IPS-NIHi7 (cell line): ENCODE data around the gene GALNS.

Source experiments
- DNase-seq: peaks from one replicate; pipeline ENCODE4 v3.0.0; 2012; ENCODE audit warnings: mixed read lengths; ENCODE audit errors: extremely low spot score

Gene GALNS

GRCh38 chr16:88875703-88876234 lies 19.0 kb upstream of the GALNS start:
- DNase-seq = no peak

DNA sequence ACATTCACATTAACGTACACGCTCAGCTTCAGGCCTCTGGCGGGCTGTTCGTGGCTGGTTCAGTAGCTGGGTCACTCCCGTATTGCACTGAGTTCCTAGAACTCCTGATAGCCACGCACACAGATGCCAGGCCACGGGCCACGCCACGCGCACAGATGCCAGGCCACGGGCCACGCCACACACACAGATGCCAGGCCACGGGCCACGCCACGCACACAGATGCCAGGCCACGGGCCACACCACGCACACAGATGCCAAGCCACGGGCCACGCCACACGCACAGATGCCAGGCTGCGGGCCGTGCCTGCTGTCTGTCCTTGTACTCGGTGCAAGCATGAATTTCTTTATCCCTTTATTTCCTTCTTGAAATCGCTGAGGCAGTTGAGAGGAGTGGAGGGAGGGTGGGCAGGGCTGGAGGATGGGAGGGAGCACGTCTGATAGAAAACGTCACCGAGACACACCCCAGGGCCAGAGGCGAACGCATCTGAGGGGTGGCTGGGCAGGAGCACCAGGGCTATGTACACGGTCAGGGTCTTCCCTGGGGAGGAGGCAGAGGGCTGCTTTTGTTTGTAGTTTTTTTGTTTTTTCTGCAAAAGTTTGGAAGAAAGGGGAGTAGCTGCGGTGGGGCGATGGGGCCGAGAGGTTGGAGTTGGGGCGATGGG lies 18.3 kb upstream of the GALNS start:
- DNase-seq = no peak

DNA sequence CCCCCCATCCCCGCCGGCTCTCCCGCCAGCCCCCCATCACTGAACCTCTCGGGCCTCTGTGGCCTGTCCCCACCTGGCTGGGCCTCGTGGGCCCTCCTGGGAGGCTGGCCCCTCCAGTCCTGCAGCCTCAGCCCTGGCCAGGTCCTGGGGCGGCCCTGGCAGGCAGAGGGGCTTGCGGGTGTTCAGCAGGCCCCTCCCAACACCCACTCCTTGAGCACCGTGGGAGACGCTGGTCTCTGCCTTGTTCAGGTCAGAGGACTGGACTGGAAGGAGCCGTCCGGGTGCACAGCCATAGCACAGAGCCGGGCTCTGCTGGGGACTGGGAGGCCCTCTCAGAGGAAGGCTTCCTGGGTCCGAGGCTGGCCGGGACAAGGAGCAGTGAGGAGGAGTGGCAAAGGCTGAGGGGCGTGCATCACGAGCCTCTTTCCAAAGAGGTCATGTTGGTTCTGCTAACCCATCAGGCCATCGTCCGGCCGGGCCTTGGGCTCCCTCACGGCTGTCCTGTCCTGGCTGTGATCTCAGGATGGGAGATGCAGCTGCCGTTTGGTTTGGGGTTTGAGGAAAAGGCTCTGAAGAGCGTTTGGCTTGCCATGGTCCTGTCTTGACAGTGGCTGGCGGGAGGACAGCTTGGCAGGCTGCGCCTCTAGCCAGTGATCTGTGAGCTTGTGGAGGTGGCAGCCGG lies 16.0 kb upstream of the GALNS start:
- DNase-seq = no peak

DNA sequence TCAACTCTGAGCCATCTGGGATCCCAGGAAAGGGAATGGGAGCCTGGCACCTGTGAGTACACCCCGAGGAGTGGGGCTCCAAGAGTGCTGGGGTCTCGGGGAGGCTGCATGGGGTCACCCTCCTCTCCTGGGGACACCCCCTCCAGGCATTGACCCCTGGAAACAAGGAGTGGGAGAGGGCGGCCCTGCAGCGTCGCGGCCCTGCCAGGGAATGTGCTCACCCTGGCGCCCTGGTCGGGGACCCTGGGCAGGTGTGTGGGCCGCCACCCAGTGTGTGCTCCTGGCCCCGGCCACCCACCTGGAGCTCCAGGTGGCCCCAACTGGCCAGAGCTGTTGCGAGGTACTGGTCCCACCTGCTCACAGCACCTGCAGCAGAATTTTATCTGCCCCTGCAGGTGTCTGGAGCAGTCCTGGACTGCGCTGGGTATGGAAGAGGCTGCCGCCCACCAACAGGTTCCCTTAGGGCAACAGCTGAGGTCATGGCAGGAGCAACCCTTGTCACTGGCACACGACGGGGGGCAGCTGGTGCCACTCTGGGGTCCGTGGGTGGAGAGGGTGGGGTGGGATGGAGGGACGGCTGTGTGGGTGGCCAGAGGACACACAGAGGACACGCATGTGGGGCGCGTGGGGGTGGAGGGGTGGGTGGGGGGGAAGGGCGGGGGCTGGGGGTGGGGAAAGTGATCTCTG lies 15.1 kb upstream of the GALNS start:
- DNase-seq = no peak

DNA sequence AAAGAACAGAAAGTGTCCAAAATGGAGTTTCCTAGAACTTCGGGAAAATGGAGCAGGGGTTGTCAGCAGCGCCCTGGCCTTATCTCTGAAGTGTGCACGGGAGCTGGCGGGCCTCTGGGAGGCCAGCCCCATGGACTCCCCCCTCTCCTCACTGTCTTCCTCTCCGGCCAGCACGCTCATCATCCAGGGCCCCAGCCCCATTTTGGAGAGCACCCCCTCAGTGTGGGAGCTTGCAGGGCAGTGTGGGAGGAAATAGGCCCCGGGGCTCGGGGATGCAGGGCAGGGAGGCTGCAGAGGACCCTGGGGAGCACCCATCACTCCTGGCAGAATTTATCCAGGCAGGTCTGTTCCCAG lies 14.6 kb upstream of the GALNS start:
- DNase-seq = no peak

DNA sequence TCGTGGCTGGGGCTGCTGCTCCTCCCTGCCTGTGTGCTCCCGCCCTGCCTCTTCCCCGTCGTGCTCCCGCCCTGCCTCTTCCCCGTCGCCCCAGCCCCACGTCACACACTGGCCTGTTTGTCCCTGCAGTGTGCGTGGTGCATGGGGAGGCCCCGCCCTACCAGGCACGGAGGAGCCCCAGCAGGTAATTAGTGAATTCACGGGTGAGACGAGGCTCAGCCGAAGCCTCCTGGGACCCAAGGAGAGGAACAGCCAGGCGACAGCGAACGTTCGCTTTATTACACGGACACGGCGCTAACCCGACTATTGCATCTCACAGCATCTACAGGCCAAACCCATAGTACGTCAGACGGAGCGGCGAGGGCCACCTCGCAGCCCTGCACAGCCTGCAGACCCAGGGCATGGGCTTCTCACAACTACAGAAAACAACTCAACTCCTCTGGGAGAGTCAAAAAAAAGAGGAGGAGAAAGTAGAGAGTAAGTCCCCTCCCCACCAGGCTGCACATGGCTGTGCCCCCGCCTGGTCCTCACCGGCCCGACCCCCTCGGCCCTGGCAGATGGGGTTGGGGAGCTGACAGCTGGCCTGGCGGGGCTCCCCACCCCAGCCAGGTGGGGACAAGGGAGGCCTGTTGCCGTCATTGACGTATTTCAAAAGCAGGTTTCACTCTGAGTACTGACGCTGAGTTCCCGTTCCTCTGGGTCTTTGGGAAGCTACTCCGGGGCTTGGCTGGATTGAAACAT lies 14.0 kb upstream of the GALNS start:
- no peak for DNase-seq

DNA sequence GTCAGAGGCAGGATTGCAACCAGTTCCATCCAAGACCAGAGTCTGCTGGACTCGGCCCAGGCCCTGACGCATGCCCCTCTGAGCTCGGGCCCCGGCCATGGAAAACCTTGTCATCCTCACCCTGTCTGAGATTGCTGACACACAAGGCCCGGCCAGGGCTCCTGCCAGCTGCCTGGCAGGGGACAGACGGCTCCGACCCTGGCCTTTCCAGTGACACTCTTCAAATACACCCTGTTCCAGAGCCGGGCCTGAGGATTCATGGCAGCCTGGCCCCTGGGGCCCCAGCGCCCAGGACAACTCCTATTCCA lies 12.9 kb upstream of the GALNS start:
- no peak for DNase-seq

DNA sequence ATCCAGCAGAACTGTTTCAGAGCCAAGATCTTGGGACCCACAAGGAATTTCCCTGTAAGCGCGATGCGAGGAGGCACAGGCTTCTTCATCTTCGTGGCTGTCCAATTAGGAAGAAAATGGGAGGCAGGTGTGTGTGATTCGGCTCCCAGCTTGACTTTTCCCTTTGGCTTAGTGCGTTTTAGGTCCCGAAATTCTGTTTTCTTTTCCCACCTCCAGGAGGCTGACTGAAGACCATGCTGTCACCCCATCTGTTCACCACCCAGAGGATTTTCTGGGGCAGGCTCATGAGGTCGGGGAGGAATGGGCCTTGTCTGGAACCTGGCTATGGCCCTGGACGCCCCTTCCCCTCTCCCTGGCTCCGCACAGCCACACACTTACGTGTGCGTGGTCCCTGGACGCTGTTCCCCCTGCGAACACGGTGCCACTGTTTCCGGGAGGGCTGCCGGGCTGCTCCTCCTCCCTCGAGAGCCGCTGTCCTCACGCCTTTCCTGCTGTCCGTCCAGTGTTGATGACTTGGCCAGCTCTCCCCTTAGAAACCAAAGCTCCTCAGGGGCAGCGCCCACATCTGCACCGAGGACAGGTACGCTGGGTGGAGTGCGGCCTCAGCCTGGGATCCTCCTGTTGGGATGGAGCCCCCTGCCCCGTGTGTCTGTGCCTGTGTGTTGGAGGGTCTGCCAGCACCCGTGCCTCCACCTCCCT lies 12.4 kb upstream of the GALNS start:
- no peak for DNase-seq

- no peak for DNase-seq
Observed at GRCh38 chr16:88867581-88868246, 11.0 kb upstream of the GALNS start.

DNA sequence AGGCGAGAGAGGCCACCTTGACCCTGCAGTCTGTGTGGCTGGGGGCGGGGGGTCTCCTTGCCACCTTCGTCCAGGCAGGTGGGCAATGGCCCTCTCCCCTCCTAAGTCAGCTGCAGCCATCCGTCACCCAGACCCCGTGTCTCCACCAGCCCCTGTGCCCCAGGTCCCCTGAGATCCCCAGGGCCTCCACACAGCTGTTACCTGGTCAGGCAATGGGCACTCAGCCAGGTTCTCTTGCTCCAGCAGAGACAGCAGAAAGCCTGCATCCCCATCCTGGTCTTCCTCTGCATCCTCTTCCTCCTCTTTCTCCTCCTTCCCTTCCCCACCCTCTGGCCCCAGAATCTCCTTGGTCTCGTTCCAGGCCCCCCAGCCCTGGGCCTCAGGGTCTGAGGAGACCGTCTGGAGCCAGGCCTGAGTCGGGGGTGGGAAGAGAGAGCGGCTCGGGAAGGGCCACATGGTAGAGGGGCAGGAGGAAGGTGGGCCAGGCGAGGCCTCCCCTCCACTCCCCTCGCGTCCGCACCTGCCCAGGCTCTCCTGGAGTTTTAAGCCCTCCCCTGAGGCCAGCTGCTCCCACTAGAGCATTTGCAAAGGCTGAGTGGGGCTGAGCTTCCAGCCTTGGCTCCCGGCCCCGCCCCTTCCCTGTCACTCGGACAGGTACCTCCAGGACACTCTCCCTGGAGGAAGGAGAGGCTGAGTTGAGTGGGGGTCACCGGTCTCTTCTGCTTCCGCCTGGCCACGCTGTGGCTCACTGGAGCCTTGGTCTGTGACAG lies 9.6 kb upstream of the GALNS start, which contains the start of gene PABPN1L:
Gene PABPN1L, minus strand, starts transcription at position 510 of the 770 bp plus-strand sequence. Its CDS starts 54 bp downstream, at position 456.
- no peak for DNase-seq

- no peak for DNase-seq
Observed at GRCh38 chr16:88865742-88866141, 9.0 kb upstream of the GALNS start.

DNA sequence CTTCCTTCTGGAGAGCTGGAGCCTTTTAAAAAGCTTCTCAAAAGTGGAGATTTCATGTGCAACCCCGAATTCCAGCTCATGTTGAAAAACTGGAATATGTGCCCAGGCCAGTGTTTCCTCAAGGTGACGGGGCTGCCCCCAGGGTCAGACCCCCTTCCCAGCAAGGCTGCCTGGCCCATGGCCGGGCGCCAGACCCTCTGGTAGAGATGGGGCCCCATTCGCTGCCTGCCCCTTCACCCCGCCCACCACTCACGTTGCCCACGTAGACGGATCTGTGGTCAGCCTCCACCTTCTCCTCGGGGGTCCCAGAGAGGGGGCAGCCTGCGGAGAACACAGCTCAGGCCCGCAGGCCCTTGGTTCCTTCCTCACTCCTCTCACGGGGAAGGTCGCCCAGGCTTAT lies 8.6 kb upstream of the GALNS start:
- no peak for DNase-seq

- no peak for DNase-seq
Observed at GRCh38 chr16:88864521-88864920, 7.8 kb upstream of the GALNS start.

DNA sequence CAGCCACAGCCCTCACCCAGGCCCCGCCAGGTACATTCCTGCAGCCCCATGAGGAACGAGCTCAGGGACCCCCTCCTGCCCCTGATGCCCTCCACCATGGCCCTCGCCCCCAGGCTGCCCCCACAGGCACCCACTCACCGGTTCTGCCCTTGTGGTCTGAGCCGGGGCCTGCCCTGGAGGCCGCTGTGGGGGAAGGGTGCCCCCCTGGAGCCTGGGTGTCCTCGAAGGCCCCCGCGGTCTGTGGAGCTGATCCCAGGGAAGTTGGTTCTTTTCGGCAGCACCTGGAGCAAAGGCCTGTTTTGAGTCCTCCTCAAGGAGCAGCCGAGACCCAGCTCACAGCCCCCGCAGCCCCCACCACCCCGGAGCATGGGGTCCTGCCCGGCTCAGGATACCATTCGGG lies 7.4 kb upstream of the GALNS start:
- DNase-seq = no peak

DNA sequence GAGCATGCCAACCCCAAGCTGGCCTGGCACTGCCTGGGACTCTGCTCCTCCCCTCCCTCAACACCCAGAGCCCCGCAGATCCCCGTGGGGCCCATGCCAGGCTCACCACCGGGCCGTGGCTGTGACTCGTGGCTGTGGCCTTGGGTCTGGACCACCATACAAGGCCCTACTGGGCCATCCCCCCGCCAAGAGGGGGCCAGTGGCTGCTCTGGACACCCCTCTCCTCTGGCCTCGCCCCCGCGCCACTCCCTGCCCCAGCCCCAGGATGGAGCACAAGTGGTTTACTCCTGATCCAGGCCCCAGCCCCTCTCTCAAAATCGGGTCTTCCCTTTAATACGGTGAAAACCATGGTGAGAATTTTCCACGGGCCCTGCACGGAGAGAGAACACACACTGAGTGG lies 6.7 kb upstream of the GALNS start:
- DNase-seq = no peak

DNA sequence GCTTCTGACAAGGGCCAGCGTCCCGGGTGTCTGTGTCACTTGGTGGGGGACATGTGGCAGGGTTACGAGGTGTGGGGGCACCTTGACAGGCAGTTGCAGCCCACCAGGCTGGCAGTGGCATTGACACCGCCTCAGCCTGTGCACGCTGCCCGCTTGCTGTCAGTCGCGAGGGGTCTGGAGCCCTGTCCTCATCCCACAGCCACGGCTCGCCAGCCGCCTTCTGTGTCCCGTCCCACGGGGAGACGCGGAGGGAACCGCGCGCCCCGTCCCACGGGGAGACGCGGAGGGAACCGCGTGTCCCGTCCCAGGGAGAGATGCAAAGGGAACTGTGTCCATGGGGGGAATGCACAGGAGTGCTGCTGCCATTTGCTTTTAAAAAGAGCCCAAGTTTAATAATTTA lies 6.2 kb upstream of the GALNS start:
- no peak for DNase-seq

GRCh38 chr16:88861359-88861758 lies 4.6 kb upstream of the GALNS start:
- DNase-seq = no peak

DNA sequence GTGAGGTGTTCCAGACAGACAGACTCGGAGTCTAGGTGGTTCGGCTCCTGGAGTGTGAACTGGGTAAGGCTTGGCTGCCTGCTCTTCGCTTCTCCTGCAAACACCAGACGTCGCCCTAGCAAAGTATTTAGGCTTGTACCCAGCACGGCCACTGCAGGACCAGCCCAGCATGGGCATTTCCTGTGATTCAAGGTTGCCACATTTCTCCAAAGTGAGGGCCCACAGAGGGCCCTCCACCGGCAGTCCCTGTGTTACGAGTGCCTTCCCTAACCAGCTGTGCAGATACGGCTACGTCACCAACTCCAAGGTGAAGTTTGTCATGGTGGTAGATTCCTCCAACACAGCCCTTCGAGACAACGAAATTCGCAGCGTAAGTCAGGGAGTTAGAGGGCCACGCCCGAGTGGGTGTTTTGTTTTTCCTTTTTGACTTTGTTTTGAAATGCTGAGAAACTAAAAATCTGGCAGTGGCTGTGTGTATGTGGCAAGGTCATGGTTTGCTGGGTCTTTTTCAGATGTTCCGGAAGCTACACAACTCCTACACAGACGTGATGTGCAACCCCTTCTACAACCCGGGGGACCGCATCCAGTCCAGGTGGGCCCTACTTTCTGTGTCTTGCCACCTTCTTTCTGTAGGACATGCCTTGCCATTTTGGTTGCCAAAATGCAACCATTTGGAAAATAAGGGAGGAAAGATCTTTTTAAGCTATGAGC lies 2.8 kb upstream of the GALNS start:
- DNase-seq = no peak

DNA sequence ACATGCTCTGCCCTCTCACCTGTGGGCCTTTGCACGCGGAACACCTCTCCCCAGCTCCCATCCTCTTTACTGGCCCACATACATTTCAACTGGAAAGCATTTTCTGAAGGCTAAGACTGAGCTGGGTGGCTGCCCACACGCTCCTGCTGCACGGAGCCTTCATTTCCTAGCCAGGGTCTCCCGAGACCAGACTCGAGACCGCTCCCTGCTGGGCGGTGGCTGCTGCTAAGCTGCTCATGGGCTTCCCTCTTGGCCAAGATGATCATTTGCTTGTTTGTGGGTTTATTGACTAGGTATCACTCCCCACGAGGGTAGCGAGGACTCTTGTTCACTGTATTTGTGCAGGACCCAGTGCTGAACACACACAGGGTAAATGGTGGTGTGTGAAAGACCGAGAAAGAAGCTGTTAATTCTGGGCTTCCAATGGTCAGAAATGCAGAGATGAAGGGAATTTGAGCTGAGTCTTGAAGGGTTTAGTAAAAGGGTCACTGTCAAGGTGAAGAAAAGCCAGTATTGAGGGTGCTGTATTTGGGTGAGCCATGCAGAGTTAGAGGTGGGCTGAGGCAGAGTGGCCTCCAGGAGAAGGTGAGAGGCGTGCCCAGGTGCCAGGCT lies 1.1 kb upstream of the GALNS start:
- DNase-seq = peak; percentile 92
